Right kidney (tissue), 9 donors: Measurements from ENCODE around the gene FAM240B.

ENCODE experiments used
- DNase-seq: peaks from one replicate; pipeline ENCODE4 v3.0.0-alpha.2; 2016
- long read RNA-seq, 8 donors: transcript quantifications; one replicate each; lab custom pipeline, GENCODE V29; 2026

Gene FAM240B
- long read RNA-seq, donor 1 = 0 reads
- long read RNA-seq, donor 2 = 0 reads
- long read RNA-seq, donor 3 = 0 reads
- long read RNA-seq, donor 4 = 0 reads
- long read RNA-seq, donor 5 = 0 reads
- long read RNA-seq, donor 6 = 0 reads
- long read RNA-seq, donor 7 = 0 reads
- long read RNA-seq, donor 8 = 0 reads

DNA sequence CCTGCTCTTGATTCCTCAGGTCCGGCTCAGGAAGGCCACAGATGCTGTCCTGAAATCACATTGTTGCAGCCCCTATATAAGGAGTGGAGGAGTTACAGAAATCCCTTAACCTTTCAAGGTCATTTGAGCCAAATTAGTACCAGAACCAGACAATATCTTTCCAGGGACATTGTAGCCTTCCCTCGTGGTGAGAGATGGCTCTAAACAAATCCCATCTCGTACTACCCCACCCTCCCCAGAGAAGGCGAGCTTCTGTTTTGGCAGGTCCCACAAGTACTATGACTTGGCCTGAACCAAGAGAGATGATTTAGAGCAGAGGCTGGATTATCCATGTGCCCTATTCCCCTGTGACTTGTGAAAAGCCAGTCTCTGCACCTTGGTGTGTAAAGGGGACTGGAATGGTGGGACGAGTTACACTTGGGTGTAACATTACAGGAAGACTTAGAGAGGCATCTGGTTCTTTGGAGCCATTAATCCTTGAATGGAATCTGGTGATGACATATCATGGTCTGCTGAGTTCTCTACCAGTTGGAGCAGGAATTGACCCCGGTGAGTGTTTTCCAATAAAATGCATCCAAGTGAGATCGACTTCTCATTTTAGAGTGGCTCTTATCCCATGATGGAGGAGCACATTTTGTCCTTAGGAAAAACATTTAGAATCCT lies at the start of gene FAM240B:
TSS of gene FAM240B (minus strand) at position 51 of the 663 bp plus-strand sequence. CDS start 16,134 bp downstream, outside the sequence.
- no peak for DNase-seq

DNA sequence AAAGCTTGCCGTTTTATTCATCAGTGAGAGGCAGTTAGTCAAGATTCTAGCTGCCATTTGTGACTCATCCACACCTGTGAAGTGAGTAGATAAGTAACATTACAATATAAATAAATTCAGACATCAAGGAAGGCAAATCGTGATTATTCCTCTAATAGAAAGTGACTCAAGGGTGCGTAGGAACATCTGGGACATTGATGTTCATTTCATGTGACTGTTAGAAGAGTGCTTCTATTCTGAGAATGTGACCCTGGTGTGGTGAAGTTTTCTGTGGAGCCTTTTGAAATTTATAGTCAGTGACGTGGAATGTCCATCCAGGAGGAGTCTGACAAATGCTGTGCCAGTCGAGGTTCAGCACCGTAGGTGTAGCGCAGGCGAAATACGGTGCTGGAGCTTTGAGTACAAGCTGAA lies 48.4 kb upstream of the FAM240B start:
- DNase-seq = no peak

DNA sequence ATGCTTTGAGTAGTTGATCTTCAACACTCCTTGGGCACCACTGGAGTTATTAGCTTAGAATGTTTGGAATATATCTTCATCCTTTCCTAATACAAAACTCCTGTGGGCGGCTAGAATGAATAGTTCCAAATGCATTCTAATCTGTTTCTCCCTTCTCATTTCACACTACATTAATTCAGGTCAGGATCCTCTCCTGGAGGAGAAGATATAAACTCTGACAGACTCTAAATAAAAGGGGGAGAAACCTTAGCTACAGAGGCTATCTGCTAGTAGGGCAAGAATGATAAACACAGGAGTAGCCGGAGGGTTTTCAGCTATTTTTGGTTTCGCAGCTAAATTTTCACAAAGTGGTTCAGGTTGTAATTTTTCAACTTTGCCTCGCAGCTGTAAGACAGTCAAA lies 45.2 kb upstream of the FAM240B start:
- no peak for DNase-seq

DNA sequence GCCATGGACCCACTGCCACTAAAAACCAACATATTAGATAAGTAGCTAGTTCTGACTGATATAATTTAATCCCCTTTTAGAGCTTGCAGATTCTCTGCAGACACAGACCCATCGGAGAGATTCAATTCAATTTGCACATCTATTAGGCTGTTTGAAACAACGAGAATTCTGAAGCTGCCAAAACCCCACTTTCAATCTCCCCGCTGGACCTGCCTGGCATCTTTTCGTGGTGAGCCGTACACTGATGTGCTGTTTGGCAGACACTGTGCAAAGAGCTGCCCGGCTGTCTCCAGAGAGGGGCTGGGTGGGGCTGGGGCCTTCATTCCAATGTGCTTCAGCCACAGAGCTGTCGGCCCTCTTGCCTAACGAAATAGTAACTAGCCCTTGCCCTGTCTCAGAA lies 42.1 kb upstream of the FAM240B start:
- DNase-seq = no peak

DNA sequence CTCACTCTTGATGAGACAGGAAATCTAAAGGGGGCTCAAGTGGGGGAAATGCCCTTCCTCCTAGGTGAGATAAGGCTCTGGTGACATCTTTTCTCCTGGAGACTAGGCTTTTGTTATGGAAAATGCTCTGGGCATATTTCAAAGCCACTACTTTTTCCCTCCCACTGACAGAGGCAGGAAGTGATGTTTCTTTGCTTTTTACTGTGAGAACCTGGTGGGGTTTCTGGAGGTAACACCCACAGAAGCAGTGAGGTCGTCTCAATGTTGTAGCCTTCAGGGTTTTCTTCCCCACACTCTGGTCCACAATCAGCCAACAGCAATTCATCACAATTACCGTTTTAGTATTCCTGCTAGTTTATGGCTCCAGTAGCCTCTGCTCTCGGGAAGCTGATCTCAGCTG lies 41.4 kb upstream of the FAM240B start:
- no peak for DNase-seq

DNA sequence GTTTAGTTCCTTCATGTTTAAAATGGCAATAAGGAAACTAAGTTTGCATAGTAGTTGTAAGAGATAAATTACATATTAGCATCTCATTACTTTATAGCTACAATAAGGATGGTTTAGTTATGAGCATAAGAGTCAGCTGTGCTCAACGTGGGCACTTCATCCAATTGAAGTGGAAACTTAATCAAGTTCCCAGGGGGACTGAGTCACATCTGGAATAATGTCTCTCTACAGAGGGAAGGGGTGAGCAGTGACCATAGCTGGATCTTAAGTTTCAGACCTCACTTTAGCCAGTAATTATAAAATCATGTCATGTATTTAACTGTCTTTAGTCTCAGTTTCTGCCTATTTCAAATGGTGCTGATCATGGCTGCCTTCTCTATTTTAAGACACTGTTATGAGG lies 36.8 kb upstream of the FAM240B start:
- DNase-seq = no peak

DNA sequence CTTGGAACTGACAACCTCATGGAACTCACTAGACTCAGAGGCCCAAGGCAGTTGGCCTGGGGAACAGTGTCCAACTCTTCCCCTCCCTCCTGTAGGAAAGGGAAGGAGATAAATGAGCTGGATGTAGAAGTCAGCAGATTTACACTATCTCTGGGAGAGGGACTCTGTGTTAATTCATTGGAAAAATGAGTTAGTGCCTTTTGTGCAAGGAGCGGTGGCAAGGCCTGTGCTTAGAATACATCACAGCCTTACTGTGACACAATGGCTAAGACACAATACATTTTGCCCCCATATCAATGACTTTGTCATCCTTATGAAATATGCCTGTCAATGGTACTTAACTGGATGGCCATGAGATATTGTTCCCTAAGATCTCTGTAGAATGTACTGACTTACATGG lies 28.0 kb upstream of the FAM240B start:
- no peak for DNase-seq

DNA sequence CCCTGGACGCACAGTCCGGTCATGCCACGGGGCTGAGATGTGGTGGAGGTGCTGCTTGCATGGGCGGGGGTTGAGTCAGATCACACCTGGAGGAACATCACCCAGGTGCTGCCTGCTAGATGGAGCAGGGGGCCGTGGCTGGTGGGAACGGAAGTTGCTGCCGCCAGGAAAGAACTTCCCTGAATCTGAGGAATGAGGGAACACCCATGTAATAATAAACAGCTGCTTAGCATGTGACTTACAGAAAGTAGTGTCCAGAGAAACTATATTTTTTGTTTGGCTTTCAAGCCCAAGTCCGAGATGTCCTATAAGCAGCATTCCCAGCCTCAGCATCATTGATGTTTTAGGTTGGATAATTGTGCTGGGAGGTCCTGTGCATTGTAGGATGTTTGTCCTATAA lies 27.1 kb upstream of the FAM240B start:
- no peak for DNase-seq

DNA sequence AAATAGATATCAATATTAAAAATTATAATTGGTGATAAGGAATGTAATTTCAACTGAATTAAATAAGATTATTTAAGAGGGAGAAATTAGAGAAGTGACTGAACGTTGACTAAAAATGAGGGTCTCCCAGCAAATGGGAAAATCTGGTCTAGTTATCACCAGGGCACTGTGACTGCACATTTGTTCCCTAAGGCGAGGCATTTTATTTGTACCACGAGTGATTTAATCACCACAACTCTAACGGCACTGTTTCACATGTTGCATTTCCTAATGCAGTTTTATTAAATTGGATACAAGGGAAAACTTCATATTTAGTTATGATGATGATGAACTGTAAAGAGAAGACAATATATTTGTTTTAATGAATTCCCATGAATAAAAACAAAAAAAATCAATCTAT lies 26.4 kb upstream of the FAM240B start:
- DNase-seq = no peak

DNA sequence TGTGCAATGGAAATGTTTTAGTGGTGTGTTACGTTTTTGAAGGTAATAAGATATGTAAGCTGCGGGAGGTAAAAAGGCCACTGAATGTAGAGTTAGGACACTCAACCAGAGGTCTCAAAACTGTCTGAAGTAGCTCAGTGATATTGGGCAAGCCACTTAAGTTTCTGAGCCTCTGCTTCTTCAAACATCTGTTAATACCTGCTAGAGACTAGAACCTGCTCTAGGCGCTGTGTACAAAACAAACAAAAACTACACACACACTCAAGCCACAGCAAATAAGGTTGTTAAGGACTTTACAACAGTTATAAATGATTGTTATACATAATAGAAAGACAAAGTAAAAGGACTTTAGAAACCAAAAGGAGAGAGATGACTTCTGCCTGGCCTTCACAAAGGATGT lies 24.6 kb upstream of the FAM240B start:
- no peak for DNase-seq

DNA sequence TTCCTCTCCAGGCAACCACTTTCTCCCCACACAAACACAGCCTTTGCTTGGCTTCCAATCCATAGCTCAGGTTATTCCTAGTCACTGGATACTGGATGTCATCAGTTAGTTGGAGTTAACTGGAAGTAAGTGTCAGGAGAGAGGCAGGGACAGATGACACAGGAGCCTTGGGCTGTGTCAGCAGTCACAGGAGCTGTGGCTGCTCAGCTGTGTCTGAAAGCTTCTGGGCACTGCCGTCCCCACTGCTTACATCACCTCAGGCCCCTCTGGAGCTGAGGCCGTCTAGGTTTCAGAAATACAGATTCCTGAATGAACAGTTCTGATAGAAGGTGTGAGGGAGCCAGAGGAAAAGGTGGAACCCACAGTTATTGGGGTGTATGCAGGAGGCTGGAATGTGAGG lies 17.3 kb upstream of the FAM240B start:
- no peak for DNase-seq

DNA sequence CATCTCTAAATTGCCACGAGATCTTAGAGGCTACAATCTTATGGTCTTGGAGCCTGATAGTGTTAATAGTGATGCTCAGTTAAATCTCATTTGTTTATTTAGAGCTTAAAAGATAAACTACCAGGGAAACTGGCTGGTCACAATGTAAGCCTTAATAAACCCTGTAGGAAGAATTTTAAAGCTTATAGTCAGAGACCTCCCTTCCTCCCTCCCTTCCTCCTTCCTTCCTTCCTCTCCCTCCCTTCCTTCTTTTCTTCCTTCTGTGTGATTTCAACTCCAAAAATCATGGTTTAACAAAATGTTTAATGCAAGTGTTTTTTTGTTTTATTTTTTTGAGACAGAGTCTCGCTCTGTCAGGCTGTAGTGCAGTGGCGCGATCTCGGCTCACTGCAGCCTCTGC lies 14.9 kb upstream of the FAM240B start:
- no peak for DNase-seq

DNA sequence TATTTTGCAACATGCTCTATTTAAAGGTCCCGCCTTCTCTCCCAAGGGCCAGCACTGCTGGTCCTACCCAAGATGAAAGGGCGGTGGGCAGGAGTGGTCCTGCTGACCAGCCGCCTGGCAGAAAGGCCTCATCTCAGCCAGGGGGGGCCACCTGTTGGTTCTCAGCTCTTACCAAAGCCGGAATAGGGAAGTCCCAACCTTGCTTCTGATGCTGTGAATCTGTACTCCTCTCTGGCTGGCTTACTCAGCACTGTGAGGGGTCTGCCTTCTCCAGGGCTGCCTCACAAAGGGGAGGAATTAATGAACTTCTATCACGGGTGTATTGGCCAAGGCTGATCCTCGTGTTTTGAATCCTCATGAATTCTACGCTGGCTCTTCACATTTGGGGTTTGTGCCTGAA lies 13.6 kb upstream of the FAM240B start:
- DNase-seq = no peak

DNA sequence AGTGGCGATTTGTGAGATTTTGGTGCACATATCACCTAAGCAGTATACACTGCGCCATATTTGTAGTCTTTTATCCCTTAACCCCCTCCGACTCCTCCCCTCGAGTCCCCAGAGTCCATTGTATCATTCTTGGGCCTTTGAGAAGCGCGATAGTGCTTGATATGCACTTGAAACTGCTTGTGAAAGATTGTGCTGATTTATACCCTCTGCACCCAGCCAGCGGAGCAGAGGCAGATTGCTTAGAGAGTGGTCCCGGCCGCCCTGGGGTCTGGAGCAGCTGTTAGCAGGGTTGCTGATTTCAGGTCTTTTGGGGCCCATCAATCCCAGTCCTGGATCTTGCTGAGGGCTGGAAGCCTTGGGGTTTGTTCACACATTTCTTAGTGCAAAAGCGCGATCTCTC lies 13.0 kb upstream of the FAM240B start:
- no peak for DNase-seq

DNA sequence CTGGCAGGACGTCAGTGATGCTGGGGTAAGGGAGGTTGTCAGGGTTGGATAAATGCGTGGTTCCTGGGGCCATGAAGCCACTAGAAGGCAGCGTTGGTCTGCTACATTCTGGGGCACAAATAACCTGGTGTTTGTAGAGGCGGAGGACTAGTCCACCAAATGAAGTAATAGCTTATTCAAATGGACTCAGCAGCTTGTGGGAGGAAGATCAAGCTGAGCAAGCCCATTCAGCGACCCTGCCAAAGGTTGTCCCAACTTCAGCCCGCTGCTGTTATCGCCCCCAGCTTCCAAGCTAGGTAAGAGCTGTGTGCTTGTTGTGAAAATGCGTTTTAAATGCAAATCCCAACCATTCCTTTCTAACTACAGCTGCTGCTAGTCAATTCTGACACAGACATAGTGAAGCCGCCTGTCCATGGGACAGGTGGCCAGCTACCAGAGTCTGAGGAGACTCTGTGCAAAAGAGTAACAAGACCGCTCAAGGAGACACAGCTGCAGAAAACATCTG lies 7.6 kb upstream of the FAM240B start:
- no peak for DNase-seq

DNA sequence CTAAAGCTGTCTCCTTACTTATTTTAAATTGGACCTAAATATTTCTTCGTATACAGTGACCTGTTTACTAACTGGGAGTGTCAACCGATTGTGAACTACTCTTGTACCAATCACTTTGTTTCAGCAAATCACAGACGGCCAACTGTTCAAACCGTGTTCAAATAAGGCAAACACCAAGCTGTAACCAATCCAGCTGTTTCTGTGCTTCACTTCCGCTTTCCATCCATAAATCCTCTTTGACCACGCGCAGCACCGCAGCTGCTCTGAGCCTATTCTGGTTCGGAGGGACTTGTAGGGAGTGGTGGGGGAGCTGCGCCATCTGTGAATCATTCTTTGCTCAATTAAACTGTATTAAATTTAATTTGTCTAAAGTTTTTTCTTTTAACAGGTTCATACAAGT lies 4.8 kb upstream of the FAM240B start:
- no peak for DNase-seq

DNA sequence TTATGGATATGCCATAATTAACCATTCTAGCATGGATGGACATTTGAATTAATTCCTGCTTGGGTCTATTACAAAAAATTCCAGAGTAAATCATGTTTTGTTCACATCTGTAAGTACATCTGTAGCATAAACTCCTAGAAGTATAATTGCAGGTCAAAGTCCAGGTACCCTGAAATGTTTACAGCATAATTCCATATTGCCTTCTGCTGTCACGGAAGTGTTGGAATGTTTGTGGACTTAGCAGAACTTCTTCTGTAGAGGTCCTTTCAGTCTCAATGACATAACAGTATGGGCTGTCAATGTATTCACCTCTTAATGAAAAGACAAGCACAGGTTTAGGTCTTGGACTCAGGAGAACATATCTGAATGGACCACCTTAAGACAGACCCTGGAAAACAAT lies 1.8 kb downstream of the FAM240B start:
- DNase-seq = no peak

DNA sequence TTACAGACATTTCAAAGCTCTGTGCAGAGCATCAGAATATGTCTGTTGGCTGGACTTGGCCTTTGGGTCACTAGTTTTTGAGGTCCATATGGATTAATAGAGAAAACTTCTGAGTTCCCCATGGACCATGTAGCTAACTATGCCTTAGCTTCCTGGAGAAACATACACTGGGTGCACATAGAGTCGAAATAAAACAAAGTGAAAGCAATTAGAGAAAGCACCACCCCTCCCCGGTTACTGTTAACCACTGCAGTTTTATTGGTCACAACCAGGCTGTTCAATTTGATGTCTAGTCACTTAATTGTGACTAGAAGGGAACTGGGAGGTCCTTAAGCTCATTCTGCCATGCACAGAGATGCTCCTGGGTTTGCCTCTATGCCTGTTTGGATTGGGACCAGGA lies 4.2 kb downstream of the FAM240B start:
- DNase-seq = no peak

DNA sequence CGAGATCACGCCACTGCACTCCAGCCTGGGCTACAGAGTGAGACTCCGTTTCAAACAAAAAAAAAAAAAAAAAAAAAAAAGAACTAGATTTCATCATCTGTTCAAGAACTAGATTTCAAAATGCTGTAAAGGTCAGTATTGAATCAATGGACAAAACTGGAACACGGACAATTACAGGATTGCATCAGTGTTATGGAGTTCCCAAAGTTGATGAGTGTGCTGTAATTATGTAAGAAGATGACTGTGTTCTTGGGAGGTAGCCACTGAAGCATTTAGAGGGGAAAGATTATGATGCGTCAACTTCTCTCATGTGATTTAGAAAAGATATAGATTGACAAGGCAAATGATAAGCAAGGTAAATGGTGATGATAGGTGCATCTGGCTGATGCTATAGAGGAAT lies 6.5 kb downstream of the FAM240B start:
- DNase-seq = no peak

DNA sequence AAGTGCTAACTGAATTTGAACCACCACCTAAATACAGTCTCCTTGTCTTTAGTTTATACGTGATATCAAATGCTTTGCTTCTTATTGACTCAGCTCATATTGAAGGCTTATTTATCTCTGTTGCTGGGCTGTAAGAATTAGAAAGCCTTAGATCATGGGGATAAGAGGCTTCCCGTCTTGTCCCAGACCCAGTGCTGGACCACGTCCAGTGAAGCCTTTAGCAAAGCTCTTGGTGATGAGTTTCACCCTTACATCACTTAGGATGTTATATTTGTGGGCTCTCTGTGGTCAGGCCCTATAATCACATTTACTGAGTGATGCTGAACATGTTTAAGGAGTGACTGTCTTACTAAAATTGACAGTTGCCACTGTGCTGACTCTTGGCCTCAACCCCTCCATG lies 11.2 kb downstream of the FAM240B start:
- no peak for DNase-seq

DNA sequence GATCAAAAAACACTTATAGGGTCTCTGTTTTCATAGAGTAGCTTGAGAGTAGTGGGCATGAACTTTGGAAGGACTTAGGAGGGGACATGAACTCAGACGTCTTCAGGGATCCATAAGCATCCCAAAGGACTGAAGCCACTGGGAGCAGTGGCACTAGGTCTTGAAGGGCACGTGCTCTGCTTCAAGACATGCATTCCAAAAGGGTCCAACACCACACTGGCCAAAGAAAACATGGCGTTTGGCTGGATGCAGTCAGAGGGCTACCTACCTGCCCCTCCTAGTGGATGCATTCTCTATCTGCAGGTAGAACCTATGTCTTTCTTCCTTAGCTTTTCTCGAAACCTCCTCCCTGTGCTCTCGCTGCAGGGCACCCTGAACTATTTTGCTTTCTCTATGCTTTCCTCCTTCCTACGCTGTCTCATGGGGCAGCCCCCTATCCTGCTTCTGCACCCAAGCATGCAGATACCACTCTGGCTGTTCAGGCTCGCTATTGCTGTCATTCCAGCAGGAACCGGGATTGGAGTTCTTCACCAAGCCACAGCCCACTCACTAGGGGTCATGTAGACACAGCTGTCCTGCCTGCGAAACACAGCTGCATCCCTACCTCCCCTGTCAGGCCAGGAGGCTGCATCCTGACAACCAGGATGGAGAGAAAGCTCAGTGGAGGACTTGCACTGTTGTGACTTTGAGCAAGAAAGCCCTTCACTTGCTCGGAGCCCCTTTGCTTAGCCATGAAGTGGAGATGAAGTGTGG lies 11.9 kb downstream of the FAM240B start:
- DNase-seq = no peak

DNA sequence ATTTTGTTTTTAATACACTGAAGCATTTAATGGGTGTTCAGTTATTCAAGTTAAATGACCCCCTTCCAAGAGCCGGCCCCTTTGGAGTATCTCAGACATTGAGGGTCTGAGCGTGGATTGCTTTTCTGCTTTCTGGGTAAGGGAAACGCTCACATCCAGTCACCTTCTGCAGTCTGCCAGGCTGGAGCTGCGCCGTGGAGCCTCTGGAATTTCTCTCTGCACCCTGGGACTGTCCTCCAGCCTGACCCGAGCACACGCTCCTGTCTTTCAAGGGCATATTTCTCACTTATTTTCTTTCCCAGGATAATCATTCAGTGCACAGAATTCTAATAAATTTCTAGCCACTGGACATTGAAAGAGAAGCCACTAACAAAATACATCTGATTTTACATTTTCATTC lies 13.4 kb downstream of the FAM240B start:
- no peak for DNase-seq

DNA sequence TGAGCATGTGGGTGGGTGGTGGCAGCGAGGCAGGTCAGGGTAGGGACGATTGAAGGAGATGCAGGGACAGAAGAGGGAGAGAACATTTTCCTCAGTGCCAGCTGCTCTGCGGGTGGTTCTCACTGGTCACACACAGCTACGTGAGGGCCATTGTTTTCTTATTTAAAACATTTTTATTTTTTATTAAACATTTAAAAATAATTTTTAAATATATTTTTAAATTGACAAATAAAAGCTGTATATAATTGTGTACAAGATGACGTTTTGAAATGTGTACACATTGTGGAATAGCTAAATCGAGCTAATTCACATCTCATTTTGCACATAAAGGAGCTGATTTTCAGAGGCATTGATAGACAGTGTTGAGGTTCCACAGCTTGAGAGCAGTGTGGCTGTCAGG lies 14.0 kb downstream of the FAM240B start:
- no peak for DNase-seq

DNA sequence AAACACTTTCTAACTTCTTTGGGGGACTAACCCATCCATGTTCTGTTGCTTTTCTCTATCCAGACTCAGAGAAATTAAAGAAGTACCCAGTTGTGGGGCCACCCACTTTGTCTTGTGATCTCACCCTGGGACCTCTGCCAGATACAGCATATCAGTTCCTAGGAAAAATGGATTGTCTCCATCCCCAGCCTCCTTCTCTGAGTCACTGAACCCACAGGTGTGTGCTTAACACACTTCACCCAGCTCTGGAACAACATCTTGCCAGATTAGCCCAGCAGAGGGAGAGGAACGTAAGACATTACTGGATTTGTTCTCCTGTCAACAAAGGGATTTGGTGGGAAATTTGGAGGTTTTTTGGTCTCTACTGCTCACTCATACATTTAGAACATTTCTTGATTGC lies 19.2 kb downstream of the FAM240B start:
- DNase-seq = no peak
